ENCODE results near the gene PRKCI.
"Not testable (repeated sequence)": the region's sequence is repeated elsewhere in the genome, so short reads cannot be mapped to it uniquely, and the experiment has no call there.

PRKCI gene

DNA sequence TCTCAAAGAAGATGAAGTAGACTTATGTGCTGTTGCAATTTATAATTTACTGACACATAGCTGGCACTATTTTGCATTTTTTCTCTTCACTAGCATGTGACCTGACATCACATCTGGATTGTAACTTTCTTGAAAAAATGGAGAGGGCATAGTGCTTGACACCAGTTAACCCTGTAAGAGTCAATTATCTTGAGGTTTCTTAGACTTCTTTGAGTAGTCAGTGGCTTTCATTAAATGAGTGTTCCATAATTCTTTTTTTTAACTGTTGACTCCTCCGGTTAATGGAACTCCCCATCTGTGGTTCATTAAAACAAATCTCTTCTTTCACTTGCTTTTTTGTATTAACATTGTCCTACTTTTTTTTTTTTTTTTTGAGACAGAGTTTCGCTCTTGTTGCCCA is 16.9 kb upstream of the PRKCI start:
- no peaks in the 10 kb centered on the region for H3K27me3 ChIP-seq (ENCODE audit: low read length)
- H2AFZ ChIP-seq (ENCODE audit: low read depth, low read length, severe bottlenecking): no peak overlapping the region
- no peaks in the 10 kb centered on the region for H3F3A ChIP-seq (ENCODE audit: insufficient read depth)
- no peak overlapping the region for H3K9ac ChIP-seq (ENCODE audit: low read length)
- H4K20me1 ChIP-seq (ENCODE audit: low read depth, low read length): no peaks in the 10 kb centered on the region
- no peaks in the 10 kb centered on the region for H3K79me2 ChIP-seq (ENCODE audit: insufficient read depth, low read length)
- no peak overlapping the region for H3K27ac ChIP-seq (ENCODE audit: low read depth, low read length)
- H3K4me3 ChIP-seq (ENCODE audit: insufficient read depth, low read length, poor library complexity, severe bottlenecking): no peak overlapping the region
- no peaks in the 10 kb centered on the region for H3K9me3 ChIP-seq (ENCODE audit: insufficient read depth, low read length)
- H3K9me2 ChIP-seq (replicated peaks; ENCODE audit: insufficient read depth, low read length): no peaks in the 10 kb centered on the region
- no peaks in the 10 kb centered on the region for H3K36me3 ChIP-seq (ENCODE audit: low read length)
- TF ChIP-seq EZH2phosphoT487 (conservative IDR thresholded peaks at IDR 0.05; ENCODE audit: low read length) (no peak), CTCF (IDR thresholded peaks at IDR 0.05; ENCODE audit: insufficient read depth, low read length, poor library complexity, severe bottlenecking) (no peak)
- no peak overlapping the region for H3K4me2 ChIP-seq (ENCODE audit: low read depth, low read length, poor library complexity, severe bottlenecking)

DNA sequence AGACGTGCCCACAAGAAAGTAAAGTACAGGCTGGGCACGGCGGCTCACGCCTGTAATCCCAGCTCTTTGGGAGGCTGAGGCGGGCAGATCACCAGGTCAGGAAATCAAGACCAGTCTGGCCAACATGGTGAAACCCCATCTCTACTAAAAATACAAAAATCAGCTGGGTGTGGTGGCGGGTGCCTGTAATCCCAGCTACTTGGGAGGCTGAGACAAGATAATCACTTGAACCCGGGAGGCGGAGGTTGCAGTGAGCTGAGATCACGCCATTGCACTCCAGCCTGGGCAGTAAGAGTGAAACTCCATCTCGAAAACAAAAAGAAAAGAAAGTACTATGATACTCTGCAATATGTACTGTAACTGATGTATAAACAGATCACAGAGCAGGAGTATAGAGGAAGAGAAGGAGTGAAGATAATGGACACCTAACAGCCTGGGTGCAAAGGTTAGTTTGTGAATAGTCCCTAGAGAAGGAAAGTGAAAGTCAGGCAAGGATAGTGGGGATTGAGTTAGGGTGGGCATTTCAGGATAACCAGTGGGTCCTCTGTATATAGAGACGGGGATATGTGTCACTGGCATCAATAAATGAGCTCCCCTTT is 16.0 kb upstream of the PRKCI start:
- not testable (repeated sequence) for H3K9me2 ChIP-seq (replicated peaks; ENCODE audit: insufficient read depth, low read length); H2AFZ ChIP-seq (ENCODE audit: low read depth, low read length, severe bottlenecking); H3K9ac ChIP-seq (ENCODE audit: low read length); H3K4me2 ChIP-seq (ENCODE audit: low read depth, low read length, poor library complexity, severe bottlenecking); H4K20me1 ChIP-seq (ENCODE audit: low read depth, low read length); H3K27me3 ChIP-seq (ENCODE audit: low read length); H3F3A ChIP-seq (ENCODE audit: insufficient read depth); H3K79me2 ChIP-seq (ENCODE audit: insufficient read depth, low read length); H3K9me3 ChIP-seq (ENCODE audit: insufficient read depth, low read length); H3K36me3 ChIP-seq (ENCODE audit: low read length); H3K4me3 ChIP-seq (ENCODE audit: insufficient read depth, low read length, poor library complexity, severe bottlenecking); H3K27ac ChIP-seq (ENCODE audit: low read depth, low read length)

GRCh38 chr3:170207717-170208116 is 14.5 kb upstream of the PRKCI start:
- H3K27ac ChIP-seq (ENCODE audit: low read depth, low read length): no peak overlapping the region
- no peaks in the 10 kb centered on the region for H3K9me2 ChIP-seq (replicated peaks; ENCODE audit: insufficient read depth, low read length)
- H3K27me3 ChIP-seq (ENCODE audit: low read length): no peaks in the 10 kb centered on the region
- no peaks in the 10 kb centered on the region for H3K36me3 ChIP-seq (ENCODE audit: low read length)
- no peaks in the 10 kb centered on the region for H3F3A ChIP-seq (ENCODE audit: insufficient read depth)
- H3K9me3 ChIP-seq (ENCODE audit: insufficient read depth, low read length): no peaks in the 10 kb centered on the region
- H2AFZ ChIP-seq (ENCODE audit: low read depth, low read length, severe bottlenecking): no peak overlapping the region
- H3K4me3 ChIP-seq (ENCODE audit: insufficient read depth, low read length, poor library complexity, severe bottlenecking): no peak overlapping the region
- H3K9ac ChIP-seq (ENCODE audit: low read length): no peak overlapping the region
- H4K20me1 ChIP-seq (ENCODE audit: low read depth, low read length): no peaks in the 10 kb centered on the region
- no peaks in the 10 kb centered on the region for H3K79me2 ChIP-seq (ENCODE audit: insufficient read depth, low read length)
- H3K4me2 ChIP-seq (ENCODE audit: low read depth, low read length, poor library complexity, severe bottlenecking): no peak overlapping the region
- TF ChIP-seq EZH2phosphoT487 (conservative IDR thresholded peaks at IDR 0.05; ENCODE audit: low read length) (no peak), CTCF (IDR thresholded peaks at IDR 0.05; ENCODE audit: insufficient read depth, low read length, poor library complexity, severe bottlenecking) (no peak)

DNA sequence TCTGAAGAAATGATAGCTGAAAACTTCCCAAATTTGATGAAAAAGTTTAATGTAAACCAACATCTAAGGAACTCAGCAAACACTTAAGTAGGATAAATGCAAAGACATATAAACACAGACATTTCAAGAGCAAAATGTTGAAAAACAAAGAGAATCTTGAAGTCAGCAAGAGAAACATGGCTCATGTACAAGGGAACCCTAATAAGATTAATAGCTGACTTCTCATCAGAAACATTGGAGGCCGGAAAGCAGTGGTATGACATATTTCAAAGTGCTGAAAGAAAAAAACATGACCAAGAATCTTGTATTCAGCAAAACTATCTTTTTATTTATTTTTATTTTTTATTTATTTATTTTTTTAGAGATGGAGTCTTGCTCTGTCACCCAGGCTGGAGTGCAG is 10.6 kb upstream of the PRKCI start:
- H3F3A ChIP-seq (ENCODE audit: insufficient read depth): no peaks in the 10 kb centered on the region
- H3K79me2 ChIP-seq (ENCODE audit: insufficient read depth, low read length): no peaks in the 10 kb centered on the region
- no peaks in the 10 kb centered on the region for H4K20me1 ChIP-seq (ENCODE audit: low read depth, low read length)
- H3K9me3 ChIP-seq (ENCODE audit: insufficient read depth, low read length): no peaks in the 10 kb centered on the region
- H3K4me2 ChIP-seq (ENCODE audit: low read depth, low read length, poor library complexity, severe bottlenecking): no peak overlapping the region
- no peaks in the 10 kb centered on the region for H3K27me3 ChIP-seq (ENCODE audit: low read length)
- H3K4me3 ChIP-seq (ENCODE audit: insufficient read depth, low read length, poor library complexity, severe bottlenecking): no peak overlapping the region
- no peak overlapping the region for H3K9ac ChIP-seq (ENCODE audit: low read length)
- no peaks in the 10 kb centered on the region for H3K9me2 ChIP-seq (replicated peaks; ENCODE audit: insufficient read depth, low read length)
- no peak for TF ChIP-seq CTCF (IDR thresholded peaks at IDR 0.05; ENCODE audit: insufficient read depth, low read length, poor library complexity, severe bottlenecking)
- no peak for TF ChIP-seq EZH2phosphoT487 (conservative IDR thresholded peaks at IDR 0.05; ENCODE audit: low read length)
- H3K36me3 ChIP-seq (ENCODE audit: low read length): no peaks in the 10 kb centered on the region
- no peak overlapping the region for H3K27ac ChIP-seq (ENCODE audit: low read depth, low read length)
- H2AFZ ChIP-seq (ENCODE audit: low read depth, low read length, severe bottlenecking): no peak overlapping the region
